KMS-11 (cell line): ENCODE measurements around the gene EGF.

Experiments
- H2AFZ ChIP-seq: fragments of 200-600 bp; sonication (generic); 2 replicates; pipeline ENCODE4 v1.6.1; 2016; ENCODE audit warnings: antibody characterized with exemption, mixed run types, low read depth
- H3K27ac ChIP-seq: fragments of 200-600 bp; sonication (generic); 2 replicates; pipeline ENCODE4 v1.6.1; 2016; ENCODE audit warnings: mild to moderate bottlenecking, mixed run types
- H3K27me3 ChIP-seq: fragments of 200-600 bp; sonication (generic); 2 replicates; pipeline ENCODE4 v1.6.1; 2017; ENCODE audit warnings: mild to moderate bottlenecking, low read depth, mixed run types, moderate library complexity; ENCODE audit not compliant: insufficient read depth
- H3K36me3 ChIP-seq: fragments of 200-600 bp; sonication (generic); 2 replicates; pipeline ENCODE4 v1.6.1; 2017; ENCODE audit warnings: mild to moderate bottlenecking, mixed run types; ENCODE audit not compliant: insufficient read depth
- H3K4me1 ChIP-seq: fragments of 200-600 bp; sonication (generic); 2 replicates; pipeline ENCODE4 v1.6.1; 2016; ENCODE audit warnings: mild to moderate bottlenecking, low read depth, mixed run types; ENCODE audit not compliant: poor library complexity, severe bottlenecking
- H3K4me2 ChIP-seq: fragments of 200-600 bp; sonication (generic); 2 replicates; pipeline ENCODE4 v1.7.0; 2016; ENCODE audit warnings: mild to moderate bottlenecking, mixed run types
- H3K4me3 ChIP-seq: fragments of 200-600 bp; sonication (generic); IDR thresholded peaks from 2 replicates; pipeline ENCODE4 v1.6.1; 2017; ENCODE audit warnings: low read depth, low read length, mixed read lengths; ENCODE audit not compliant: insufficient read depth
- H3K79me2 ChIP-seq: fragments of 200-600 bp; sonication (generic); 2 replicates; pipeline ENCODE4 v1.6.1; 2016; ENCODE audit warnings: low read depth, mixed run types; ENCODE audit not compliant: insufficient read depth
- H3K9ac ChIP-seq: fragments of 200-600 bp; sonication (generic); 2 replicates; pipeline ENCODE4 v1.6.1; 2016; ENCODE audit warnings: mild to moderate bottlenecking, mixed run types
- H4K20me1 ChIP-seq: fragments of 200-600 bp; sonication (generic); 2 replicates; pipeline ENCODE4 v1.6.1; 2016; ENCODE audit warnings: mild to moderate bottlenecking, mixed run types; ENCODE audit not compliant: insufficient read depth
- CTCF ChIP-seq: fragments of 200-600 bp; sonication (generic); conservative IDR thresholded peaks from 2 replicates; pipeline ENCODE4 v1.6.1; 2017; ENCODE audit warnings: low read depth, mild to moderate bottlenecking, antibody characterized with exemption, low read length, moderate library complexity, mixed read lengths

EGF gene

GRCh38 chr4:109925396-109925795 lies 12.7 kb downstream of the EGF start:
- no peak for TF ChIP-seq CTCF
- H2AFZ ChIP-seq = no peak overlapping the region
- H4K20me1 ChIP-seq = no peaks in the 10 kb centered on the region
- no peaks in the 10 kb centered on the region for H3K27me3 ChIP-seq
- no peaks in the 10 kb centered on the region for H3K79me2 ChIP-seq
- no peak overlapping the region for H3K4me2 ChIP-seq
- no peak overlapping the region for H3K4me3 ChIP-seq
- no peaks in the 10 kb centered on the region for H3K4me1 ChIP-seq
- no peaks in the 10 kb centered on the region for H3K36me3 ChIP-seq
- no peak overlapping the region for H3K9ac ChIP-seq
- no peak overlapping the region for H3K27ac ChIP-seq

- H3K4me1 ChIP-seq = no peaks in the 10 kb centered on the region
- no peaks in the 10 kb centered on the region for H4K20me1 ChIP-seq
- no peak overlapping the region for H3K4me3 ChIP-seq
- no peaks in the 10 kb centered on the region for H3K36me3 ChIP-seq
- no peak overlapping the region for H3K4me2 ChIP-seq
- no peak overlapping the region for H3K9ac ChIP-seq
- no peak overlapping the region for H3K27ac ChIP-seq
- H3K79me2 ChIP-seq = no peaks in the 10 kb centered on the region
- no peak overlapping the region for H2AFZ ChIP-seq
- H3K27me3 ChIP-seq = no peaks in the 10 kb centered on the region
- no peak for TF ChIP-seq CTCF
These were observed 15.8 kb downstream of the EGF start for GRCh38 chr4:109928327-109929045.

GRCh38 chr4:109930464-109930863 lies 17.8 kb downstream of the EGF start:
- Histone ChIP-seq H3K27ac (no peak overlapping the region), H2AFZ (no peak overlapping the region), H4K20me1 (no peaks in the 10 kb centered on the region), H3K9ac (no peak overlapping the region), H3K4me3 (no peak overlapping the region), H3K4me1 (no peaks in the 10 kb centered on the region), H3K27me3 (no peaks in the 10 kb centered on the region), H3K4me2 (no peak overlapping the region), H3K36me3 (no peaks in the 10 kb centered on the region), H3K79me2 (no peaks in the 10 kb centered on the region)
- no peak for TF ChIP-seq CTCF

- Histone ChIP-seq H3K27ac (no peak overlapping the region), H3K4me2 (no peak overlapping the region), H3K27me3 (no peaks in the 10 kb centered on the region), H3K4me1 (no peaks in the 10 kb centered on the region), H3K4me3 (no peak overlapping the region), H3K36me3 (no peaks in the 10 kb centered on the region), H3K79me2 (no peaks in the 10 kb centered on the region), H4K20me1 (no peaks in the 10 kb centered on the region), H3K9ac (no peak overlapping the region), H2AFZ (no peak overlapping the region)
- TF ChIP-seq CTCF = no peak
These were observed 18.2 kb downstream of the EGF start for GRCh38 chr4:109930872-109931271.
